Neutrophil (primary cell): Measurements from ENCODE around the gene NOVA1.

Source experiments
- H3K27ac ChIP-seq: fragments of 200-600 bp; sonication (generic); 2 replicates; pipeline ENCODE4 v1.5.1; 2016; ENCODE audit warnings: mild to moderate bottlenecking, moderate library complexity
- H3K27me3 ChIP-seq: fragments of 200-600 bp; sonication (generic); 2 replicates; pipeline ENCODE4 v1.6.0; 2016; ENCODE audit warnings: mild to moderate bottlenecking
- H3K36me3 ChIP-seq: fragments of 200-600 bp; sonication (generic); 2 replicates; pipeline ENCODE4 v1.5.1; 2017
- H3K4me1 ChIP-seq, 2 experiments: fragments of 200-600 bp in 1 of 2; sonication (generic) in 1 of 2; 1 replicate in 1 of 2; 2 replicates in 1 of 2; pipeline versions ENCODE4 v1.5.1 to v1.6.1; 2013 to 2016; ENCODE audit warnings: low read depth in 1 of 2, low read length in 1 of 2, mild to moderate bottlenecking in 1 of 2, moderate library complexity in 1 of 2; ENCODE audit not compliant: control insufficient read depth in 1 of 2, insufficient read depth in 1 of 2
- H3K4me3 ChIP-seq, 2 experiments: fragments of 200-600 bp in 1 of 2; sonication (generic) in 1 of 2; 1 replicate in 1 of 2; 2 replicates in 1 of 2; pipeline ENCODE4 v1.5.1; 2013 to 2016; ENCODE audit warnings: low read depth in 1 of 2, low read length in 1 of 2, mild to moderate bottlenecking in 1 of 2, moderate library complexity in 1 of 2
- H3K9me3 ChIP-seq: fragments of 200-600 bp; sonication (generic); 2 replicates; pipeline ENCODE4 v1.5.1; 2016
- CTCF ChIP-seq: fragments of 200-600 bp; sonication (generic); IDR thresholded peaks from 2 replicates; pipeline ENCODE4 v1.5.1; 2016; ENCODE audit warnings: antibody characterized with exemption

Gene NOVA1

GRCh38 chr14:26404927-26405326 is 192.9 kb downstream of the NOVA1 start:
- no peaks in the 10 kb centered on the region for H3K27me3 ChIP-seq
- H3K9me3 ChIP-seq, result no peaks in the 10 kb centered on the region
- H3K27ac ChIP-seq, result no peak overlapping the region
- no peak for TF ChIP-seq CTCF
- H3K36me3 ChIP-seq, result no peaks in the 10 kb centered on the region
- no peaks in the 10 kb centered on the region for H3K4me1 ChIP-seq
- no peak overlapping the region for H3K4me3 ChIP-seq

GRCh38 chr14:26403760-26404159 is 194.1 kb downstream of the NOVA1 start:
- no peaks in the 10 kb centered on the region for H3K9me3 ChIP-seq
- no peaks in the 10 kb centered on the region for H3K27me3 ChIP-seq
- no peaks in the 10 kb centered on the region for H3K36me3 ChIP-seq
- H3K4me1 ChIP-seq, result no peaks in the 10 kb centered on the region
- no peak overlapping the region for H3K27ac ChIP-seq
- H3K4me3 ChIP-seq, result no peak overlapping the region
- TF ChIP-seq CTCF, result no peak

GRCh38 chr14:26402126-26402525 is 195.7 kb downstream of the NOVA1 start:
- Histone ChIP-seq H3K4me3 (no peak overlapping the region), H3K9me3 (no peaks in the 10 kb centered on the region), H3K27me3 (no peaks in the 10 kb centered on the region), H3K36me3 (no peaks in the 10 kb centered on the region), H3K4me1 (no peaks in the 10 kb centered on the region), H3K27ac (no peak overlapping the region)
- TF ChIP-seq CTCF, result no peak

GRCh38 chr14:26401179-26401968 is 196.5 kb downstream of the NOVA1 start:
- Histone ChIP-seq H3K27ac (no peak overlapping the region), H3K4me1 (no peaks in the 10 kb centered on the region), H3K9me3 (no peaks in the 10 kb centered on the region), H3K27me3 (no peaks in the 10 kb centered on the region), H3K36me3 (no peaks in the 10 kb centered on the region), H3K4me3 (no peak overlapping the region)
- TF ChIP-seq CTCF, result no peak

- no peak overlapping the region for H3K4me3 ChIP-seq
- H3K27ac ChIP-seq, result no peak overlapping the region
- no peaks in the 10 kb centered on the region for H3K36me3 ChIP-seq
- H3K27me3 ChIP-seq, result no peaks in the 10 kb centered on the region
- no peaks in the 10 kb centered on the region for H3K4me1 ChIP-seq
- no peak for TF ChIP-seq CTCF
- H3K9me3 ChIP-seq, result no peaks in the 10 kb centered on the region
Measured at GRCh38 chr14:26400373-26400772, 197.5 kb downstream of the NOVA1 start.
